ENCODE measurements around the gene C1orf115. TPM values are rescaled to one million over a fixed set of nuclear protein-coding genes. Genes with fewer than 3 reads are reported as not detected.

C1orf115 gene
- total RNA-seq, 1 donor from 2014 or later: 7.5 TPM

- Mint-ChIP-seq H3K4me1 (ENCODE audit: unreplicated experiment) (peaks cover 10% of the 10 kb centered on the region), H3K27me3 (peaks cover 22% of the 10 kb centered on the region), H3K27ac (no peak overlapping the region), H3K4me3 (no peak overlapping the region), H3K9me3 (no peaks in the 10 kb centered on the region), H3K36me3 (no peaks in the 10 kb centered on the region)
- no peak for DNase-seq (ENCODE audit: extremely low spot score, unreplicated experiment)
- TF ChIP-seq, protein P1, sequence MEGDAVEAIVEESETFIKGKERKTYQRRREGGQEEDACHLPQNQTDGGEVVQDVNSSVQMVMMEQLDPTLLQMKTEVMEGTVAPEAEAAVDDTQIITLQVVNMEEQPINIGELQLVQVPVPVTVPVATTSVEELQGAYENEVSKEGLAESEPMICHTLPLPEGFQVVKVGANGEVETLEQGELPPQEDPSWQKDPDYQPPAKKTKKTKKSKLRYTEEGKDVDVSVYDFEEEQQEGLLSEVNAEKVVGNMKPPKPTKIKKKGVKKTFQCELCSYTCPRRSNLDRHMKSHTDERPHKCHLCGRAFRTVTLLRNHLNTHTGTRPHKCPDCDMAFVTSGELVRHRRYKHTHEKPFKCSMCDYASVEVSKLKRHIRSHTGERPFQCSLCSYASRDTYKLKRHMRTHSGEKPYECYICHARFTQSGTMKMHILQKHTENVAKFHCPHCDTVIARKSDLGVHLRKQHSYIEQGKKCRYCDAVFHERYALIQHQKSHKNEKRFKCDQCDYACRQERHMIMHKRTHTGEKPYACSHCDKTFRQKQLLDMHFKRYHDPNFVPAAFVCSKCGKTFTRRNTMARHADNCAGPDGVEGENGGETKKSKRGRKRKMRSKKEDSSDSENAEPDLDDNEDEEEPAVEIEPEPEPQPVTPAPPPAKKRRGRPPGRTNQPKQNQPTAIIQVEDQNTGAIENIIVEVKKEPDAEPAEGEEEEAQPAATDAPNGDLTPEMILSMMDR (conservative IDR thresholded peaks at IDR 0.05): no peak
Observed at GRCh38 chr1:220696226-220696862, 6.2 kb downstream of the C1orf115 start.

GRCh38 chr1:220696863-220697231, 6.7 kb downstream of the C1orf115 start:
- DNase-seq (ENCODE audit: extremely low spot score, unreplicated experiment): no peak
- no peak overlapping the region for H3K27ac Mint-ChIP-seq
- H3K36me3 Mint-ChIP-seq: no peaks in the 10 kb centered on the region
- H3K4me3 Mint-ChIP-seq: no peak overlapping the region
- peaks cover 17% of the 10 kb centered on the region for H3K27me3 Mint-ChIP-seq
- peaks cover 10% of the 10 kb centered on the region for H3K4me1 Mint-ChIP-seq (ENCODE audit: unreplicated experiment)
- H3K9me3 Mint-ChIP-seq: no peaks in the 10 kb centered on the region
- TF ChIP-seq, protein P1 (conservative IDR thresholded peaks at IDR 0.05): no peak

- peaks cover 12% of the 10 kb centered on the region for H3K27me3 Mint-ChIP-seq
- H3K27ac Mint-ChIP-seq: no peak overlapping the region
- peaks cover 9% of the 10 kb centered on the region for H3K4me1 Mint-ChIP-seq (ENCODE audit: unreplicated experiment)
- no peak overlapping the region for H3K4me3 Mint-ChIP-seq
- no peak for DNase-seq (ENCODE audit: extremely low spot score, unreplicated experiment)
- TF ChIP-seq, protein P1 (conservative IDR thresholded peaks at IDR 0.05): no peak
- H3K9me3 Mint-ChIP-seq: no peaks in the 10 kb centered on the region
- no peaks in the 10 kb centered on the region for H3K36me3 Mint-ChIP-seq
Observed at GRCh38 chr1:220697326-220697725, 7.2 kb downstream of the C1orf115 start.

DNA sequence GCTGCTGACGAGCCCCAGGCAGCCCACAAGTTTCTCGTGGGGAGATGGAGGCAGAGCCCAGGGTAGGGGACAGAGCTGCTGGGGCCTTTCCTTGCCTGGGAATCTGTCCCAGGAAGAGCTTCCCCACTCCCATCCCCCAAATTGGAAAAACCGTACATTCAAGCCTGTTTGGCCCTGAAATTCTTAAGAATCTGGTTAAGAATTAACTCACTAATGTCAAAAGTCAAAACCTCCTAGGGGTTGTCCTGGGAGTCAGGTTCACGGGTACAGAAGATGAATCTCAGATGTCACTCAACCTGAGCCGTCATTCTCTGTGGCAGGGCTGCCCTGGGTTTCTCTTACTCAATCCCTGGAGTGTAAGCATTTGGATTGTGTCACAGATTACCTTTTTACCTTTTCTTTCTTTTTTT, 8.4 kb downstream of the C1orf115 start:
- H3K4me3 Mint-ChIP-seq: no peak overlapping the region
- no peak overlapping the region for H3K27ac Mint-ChIP-seq
- H3K36me3 Mint-ChIP-seq: no peaks in the 10 kb centered on the region

GRCh38 chr1:220699044-220699443, 8.9 kb downstream of the C1orf115 start:
- peaks cover 3% of the 10 kb centered on the region for H3K9me3 Mint-ChIP-seq

More for the DNA sequence above, 8.4 kb downstream of the C1orf115 start:
- TF ChIP-seq, protein P1 (conservative IDR thresholded peaks at IDR 0.05): no peak
- peaks cover 6% of the 10 kb centered on the region for H3K4me1 Mint-ChIP-seq (ENCODE audit: unreplicated experiment)
- DNase-seq (ENCODE audit: extremely low spot score, unreplicated experiment): no peak
- peaks cover 1% of the 10 kb centered on the region for H3K9me3 Mint-ChIP-seq
- no peaks in the 10 kb centered on the region for H3K27me3 Mint-ChIP-seq

More at GRCh38 chr1:220699044-220699443, 8.9 kb downstream of the C1orf115 start:
- no peak overlapping the region for H3K27ac Mint-ChIP-seq
- H3K36me3 Mint-ChIP-seq: no peaks in the 10 kb centered on the region
- peaks cover 6% of the 10 kb centered on the region for H3K4me1 Mint-ChIP-seq (ENCODE audit: unreplicated experiment)
- no peak for DNase-seq (ENCODE audit: extremely low spot score, unreplicated experiment)
- H3K27me3 Mint-ChIP-seq: no peaks in the 10 kb centered on the region
- TF ChIP-seq, protein P1 (conservative IDR thresholded peaks at IDR 0.05): no peak
- H3K4me3 Mint-ChIP-seq: no peak overlapping the region

Measured in type B pancreatic cell (in vitro differentiated cells).